Neuronal stem cell (in vitro differentiated cells): ENCODE results near the gene RNF113B.

Experiments
- DNase-seq: peaks from one replicate; pipeline ENCODE4 v3.0.0-alpha.2; 2013; ENCODE audit warnings: low spot score
- H2AFZ ChIP-seq: one replicate; pipeline ENCODE4 v1.6.1; 2013; ENCODE audit warnings: mild to moderate bottlenecking, low read length, inconsistent platforms
- H2AK5ac ChIP-seq: 2 replicates; pipeline ENCODE4 v1.6.1; 2013; ENCODE audit warnings: low read depth, mild to moderate bottlenecking, inconsistent platforms, low read length, moderate library complexity, mixed read lengths
- H2BK120ac ChIP-seq: 2 replicates; pipeline ENCODE4 v1.6.1; 2013; ENCODE audit warnings: low read depth, mild to moderate bottlenecking, inconsistent platforms, low read length, moderate library complexity, mixed read lengths
- H2BK12ac ChIP-seq: one replicate; pipeline ENCODE4 v1.6.1; 2013; ENCODE audit warnings: low read length, inconsistent platforms
- H2BK15ac ChIP-seq: 2 replicates; pipeline ENCODE4 v1.6.1; 2013; ENCODE audit warnings: mild to moderate bottlenecking, low read length, inconsistent platforms, mixed read lengths
- H2BK5ac ChIP-seq: one replicate; pipeline ENCODE4 v1.6.1; 2013; ENCODE audit warnings: inconsistent platforms, mild to moderate bottlenecking, low read length, moderate library complexity
- H3K14ac ChIP-seq: one replicate; pipeline ENCODE4 v1.6.1; 2013; ENCODE audit warnings: low read length, inconsistent platforms
- H3K18ac ChIP-seq: 2 replicates; pipeline ENCODE4 v1.6.1; 2013; ENCODE audit warnings: low read length, inconsistent platforms
- H3K23ac ChIP-seq: 2 replicates; pipeline ENCODE4 v1.6.1; 2013; ENCODE audit warnings: low read depth, mild to moderate bottlenecking, mixed read lengths, low read length, inconsistent platforms; ENCODE audit not compliant: poor library complexity
- H3K27ac ChIP-seq: replicated peaks from 3 replicates; pipeline ENCODE4 v1.5.1; 2013; ENCODE audit warnings: low read length, inconsistent platforms
- H3K27me3 ChIP-seq, 3 experiments: 2 replicates each; pipeline ENCODE4 v1.6.1; 2013; ENCODE audit warnings: low read length in 3 of 3, mild to moderate bottlenecking in 2 of 3, inconsistent platforms in 1 of 3, low read depth in 1 of 3, mixed read lengths in 1 of 3, moderate library complexity in 1 of 3; ENCODE audit not compliant: control insufficient read depth in 3 of 3, insufficient read depth in 3 of 3
- H3K36me3 ChIP-seq, 2 donors: replicated peaks in 1 of 2; 2 replicates each; pipeline ENCODE4 v1.6.1; 2013; ENCODE audit warnings: low read length in 2 of 2; ENCODE audit not compliant: control insufficient read depth in 2 of 2, insufficient read depth in 2 of 2
- H3K4ac ChIP-seq: 2 replicates; pipeline ENCODE4 v1.6.1; 2013; ENCODE audit warnings: inconsistent platforms, mild to moderate bottlenecking, low read length, moderate library complexity
- H3K4me1 ChIP-seq, 2 donors: 1 replicate in 1 of 2; 2 replicates in 1 of 2; pipeline ENCODE4 v1.6.1; 2013; ENCODE audit warnings: low read length in 2 of 2, low read depth in 1 of 2; ENCODE audit not compliant: control insufficient read depth in 2 of 2, insufficient read depth in 1 of 2
- H3K4me2 ChIP-seq: one replicate; pipeline ENCODE4 v1.6.1; 2013; ENCODE audit warnings: mild to moderate bottlenecking, low read length, inconsistent platforms; ENCODE audit not compliant: insufficient read depth, poor library complexity, severe bottlenecking
- H3K4me3 ChIP-seq, 2 donors: 2 replicates each; pipeline ENCODE4 v1.5.1; 2013; ENCODE audit warnings: low read length in 2 of 2, mild to moderate bottlenecking in 2 of 2, inconsistent platforms in 1 of 2, moderate library complexity in 1 of 2
- H3K79me1 ChIP-seq: one replicate; pipeline ENCODE4 v1.6.1; 2013; ENCODE audit warnings: low read depth, mild to moderate bottlenecking, inconsistent platforms, low read length, moderate library complexity
- H3K9ac ChIP-seq: one replicate; pipeline ENCODE4 v1.6.1; 2013; ENCODE audit warnings: mild to moderate bottlenecking, low read depth, low read length, inconsistent platforms; ENCODE audit not compliant: poor library complexity
- H3K9me3 ChIP-seq, 2 donors: replicated peaks in 1 of 2; 2 replicates each; pipeline versions ENCODE3 to v1.6.1; 2013; ENCODE audit warnings: low read length in 2 of 2, mild to moderate bottlenecking in 2 of 2, inconsistent platforms in 1 of 2, low read depth in 1 of 2, mixed read lengths in 1 of 2, moderate library complexity in 1 of 2; ENCODE audit not compliant: control insufficient read depth in 2 of 2, insufficient read depth in 1 of 2
- H4K8ac ChIP-seq: one replicate; pipeline ENCODE4 v1.6.1; 2013; ENCODE audit warnings: low read depth, mild to moderate bottlenecking, inconsistent platforms, low read length, moderate library complexity
- H4K91ac ChIP-seq: one replicate; pipeline ENCODE4 v1.6.1; 2013; ENCODE audit warnings: low read length, low read depth, mild to moderate bottlenecking, inconsistent platforms; ENCODE audit not compliant: poor library complexity
- WGBS, 2 donors: extraction: QIAGEN DNeasy Blood & Tissue Kit; methylation state at CpG; one replicate each; pipeline ENCODE4 v1.1.7; 2013; ENCODE audit warnings: missing lambda C conversion rate in 2 of 2, mixed read lengths in 1 of 2; ENCODE audit not compliant: insufficient read length in 2 of 2, insufficient replicate concordance in 1 of 2; ENCODE audit errors: extremely low coverage in 2 of 2; 5-methylcytosine and 5-hydroxymethylcytosine counted together

The RNF113B gene

DNA sequence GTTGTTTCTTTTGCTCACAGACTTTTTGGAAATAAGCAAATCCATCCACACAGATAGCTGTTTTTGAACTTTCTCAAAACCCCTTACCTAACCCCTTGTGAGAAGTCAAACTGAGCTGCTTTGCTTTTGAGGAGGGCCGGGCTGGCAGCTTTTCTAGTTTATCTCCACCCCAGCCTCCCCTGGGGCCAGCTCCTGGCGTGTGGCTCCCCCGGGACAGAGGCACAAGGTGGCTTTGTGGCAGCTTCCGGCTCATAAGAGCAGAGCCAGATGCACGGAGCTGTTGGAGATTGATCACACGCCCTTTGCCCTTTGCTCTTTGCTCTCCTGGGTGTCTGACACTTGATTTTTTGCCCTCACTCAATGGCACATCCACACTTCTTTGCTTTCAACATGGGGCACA, 24.9 kb upstream of the RNF113B start:
- Histone ChIP-seq H3K4me3 (no peak overlapping the region), H3K9me3 (peaks cover 8 to 33% of the 10 kb centered on the region in 2 donors), H3K4ac (no peak overlapping the region), H4K91ac (no peak overlapping the region), H3K4me2 (no peak overlapping the region), H3K4me1 (peaks cover 0 to 13% of the 10 kb centered on the region in 2 donors), H3K14ac (no peak overlapping the region), H2BK120ac (no peak overlapping the region), H3K36me3 (peaks cover 3 to 21% of the 10 kb centered on the region in 2 donors), H3K9ac (no peak overlapping the region), H3K18ac (peak overlapping the region; percentile 36), H3K79me1 (peaks cover 2% of the 10 kb centered on the region), H4K8ac (no peak overlapping the region), H2BK12ac (no peak overlapping the region), H3K23ac (no peak overlapping the region), H2BK15ac (no peak overlapping the region), H2AFZ (no peak overlapping the region), H3K27ac (peak overlapping the region; percentile 12), H2AK5ac (no peak overlapping the region), H2BK5ac (no peak overlapping the region), H3K27me3 (no peaks in the 10 kb centered on the region)
- DNase-seq, result no peak
- WGBS, 2 donors, result no CpG with 5 or more reads among the region's 6 CpGs

DNA sequence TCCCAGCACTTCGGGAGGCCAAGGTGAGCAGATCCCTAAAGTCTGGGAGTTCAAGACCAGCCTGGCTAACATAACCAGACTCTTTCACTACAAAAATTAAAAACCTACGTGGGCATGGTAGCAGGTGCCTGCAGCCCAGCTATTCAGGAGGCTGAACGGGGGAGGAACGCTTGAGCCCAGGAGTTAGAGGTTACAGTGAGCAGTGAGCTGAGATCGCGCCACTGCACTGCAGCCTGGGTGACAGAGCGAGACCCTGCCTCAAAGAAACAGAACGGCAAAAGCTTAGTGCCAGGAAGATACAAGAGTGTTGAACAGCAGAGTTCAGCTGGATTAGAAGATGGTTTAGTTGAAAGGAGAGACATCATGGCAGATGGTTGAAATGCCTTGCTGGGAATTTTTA, 24.1 kb upstream of the RNF113B start:
- Histone ChIP-seq H3K23ac (no peak overlapping the region), H2AK5ac (no peak overlapping the region), H2BK15ac (no peak overlapping the region), H4K8ac (no peak overlapping the region), H3K14ac (no peak overlapping the region), H3K9me3 (peaks cover 8 to 31% of the 10 kb centered on the region in 2 donors), H2BK120ac (no peak overlapping the region), H2BK5ac (no peak overlapping the region), H3K4me1 (peaks cover 0 to 13% of the 10 kb centered on the region in 2 donors), H3K36me3 (peaks cover 3 to 21% of the 10 kb centered on the region in 2 donors), H3K27ac (no peak overlapping the region), H4K91ac (no peak overlapping the region), H3K9ac (no peak overlapping the region), H3K18ac (no peak overlapping the region), H2BK12ac (no peak overlapping the region), H3K79me1 (peaks cover 2% of the 10 kb centered on the region), H3K4me3 (no peak overlapping the region), H3K4me2 (no peak overlapping the region), H2AFZ (no peak overlapping the region), H3K27me3 (no peaks in the 10 kb centered on the region), H3K4ac (no peak overlapping the region)
- DNase-seq, result no peak
- no CpG with 5 or more reads among the region's 8 CpGs for WGBS, 2 donors

DNA sequence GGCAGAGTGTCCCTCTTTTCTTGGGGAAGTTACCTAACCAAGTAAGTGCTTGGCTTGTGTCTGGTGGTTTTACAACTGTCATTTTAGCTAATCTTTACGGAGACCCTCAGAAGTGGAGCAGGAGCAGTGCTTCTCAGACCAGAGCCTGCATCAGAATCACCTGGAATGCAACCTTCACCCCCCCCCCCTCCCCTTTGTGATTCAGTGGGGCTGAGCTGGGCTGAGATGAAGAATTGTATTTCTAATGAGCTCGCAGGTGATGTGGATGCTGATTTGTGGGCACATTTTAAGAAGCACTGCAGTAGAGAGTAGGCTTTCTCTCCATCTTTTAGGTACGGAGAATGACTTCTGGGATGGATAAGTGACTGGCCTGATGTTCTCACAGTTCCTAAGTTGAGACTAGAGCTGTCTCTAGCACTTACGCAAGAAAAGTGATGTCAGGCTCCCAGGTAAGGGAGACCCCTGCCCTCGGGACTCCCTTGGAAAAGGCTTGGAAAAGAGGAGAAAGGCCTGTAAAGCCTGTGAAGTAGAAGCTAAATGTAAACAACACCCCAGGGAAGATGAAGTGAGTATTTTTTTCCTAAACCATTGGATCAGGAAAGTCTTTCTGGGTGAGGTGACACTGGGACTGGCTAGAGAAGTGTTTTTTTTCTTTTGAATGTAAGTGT, 23.3 kb upstream of the RNF113B start:
- no peak overlapping the region for H2BK120ac ChIP-seq
- no peak overlapping the region for H3K4me3 ChIP-seq
- no peak overlapping the region for H3K18ac ChIP-seq
- H4K91ac ChIP-seq, result no peak overlapping the region
- H3K14ac ChIP-seq, result no peak overlapping the region
- H2BK15ac ChIP-seq, result no peak overlapping the region
- no peak overlapping the region for H3K9ac ChIP-seq
- WGBS, 2 donors, result no CpG with 5 or more reads among the region's 5 CpGs
- peaks cover 2% of the 10 kb centered on the region for H3K79me1 ChIP-seq
- H3K27me3 ChIP-seq, result no peaks in the 10 kb centered on the region
- H2AK5ac ChIP-seq, result no peak overlapping the region
- no peak overlapping the region for H3K27ac ChIP-seq
- no peak overlapping the region for H2BK5ac ChIP-seq
- H3K4me1 ChIP-seq, result peaks cover 0 to 13% of the 10 kb centered on the region in 2 donors
- no peak overlapping the region for H4K8ac ChIP-seq
- no peak for DNase-seq
- peaks cover 6 to 28% of the 10 kb centered on the region in 2 donors for H3K9me3 ChIP-seq
- H2AFZ ChIP-seq, result no peak overlapping the region
- no peak overlapping the region for H3K23ac ChIP-seq
- H2BK12ac ChIP-seq, result no peak overlapping the region
- peaks cover 3 to 21% of the 10 kb centered on the region in 2 donors for H3K36me3 ChIP-seq
- no peak overlapping the region for H3K4ac ChIP-seq
- H3K4me2 ChIP-seq, result no peak overlapping the region

DNA sequence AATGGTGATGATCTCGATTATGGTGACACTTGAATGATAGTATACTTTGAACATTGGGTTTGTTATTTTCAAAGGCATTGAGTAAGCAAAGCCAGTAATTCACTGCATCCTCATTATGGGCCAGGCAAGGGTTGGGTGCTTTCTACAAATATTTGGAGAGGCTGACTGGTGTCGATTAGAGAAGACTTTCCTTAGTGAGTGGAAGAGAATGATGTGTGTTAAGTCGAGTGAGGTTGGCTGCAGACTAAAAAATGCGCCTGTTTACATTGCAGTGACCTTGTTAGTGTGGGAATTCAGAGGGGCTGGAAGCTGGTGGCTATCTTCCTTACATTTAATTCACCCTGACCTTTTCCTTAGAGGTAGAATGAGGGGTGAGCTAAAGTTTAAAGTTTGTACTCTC, 22.4 kb upstream of the RNF113B start:
- peaks cover 0 to 13% of the 10 kb centered on the region in 2 donors for H3K4me1 ChIP-seq
- no peak overlapping the region for H3K27ac ChIP-seq

More for the DNA sequence above, 22.4 kb upstream of the RNF113B start:
- H3K79me1 ChIP-seq, result peaks cover under 1% of the 10 kb centered on the region
- H3K4ac ChIP-seq, result no peak overlapping the region
- no peak overlapping the region for H4K8ac ChIP-seq
- H3K4me2 ChIP-seq, result no peak overlapping the region
- H3K14ac ChIP-seq, result no peak overlapping the region
- no peak overlapping the region for H2AK5ac ChIP-seq
- H4K91ac ChIP-seq, result no peak overlapping the region
- H2BK15ac ChIP-seq, result no peak overlapping the region
- H3K27me3 ChIP-seq, result no peaks in the 10 kb centered on the region
- no peak overlapping the region for H2AFZ ChIP-seq
- no peak for DNase-seq
- no CpG with 5 or more reads among the region's 4 CpGs for whole genome bisulfite sequencing, 2 donors
- no peak overlapping the region for H3K4me3 ChIP-seq
- H2BK12ac ChIP-seq, result no peak overlapping the region
- H3K18ac ChIP-seq, result no peak overlapping the region
- H3K23ac ChIP-seq, result no peak overlapping the region
- H3K9me3 ChIP-seq, result peaks cover 3 to 25% of the 10 kb centered on the region in 2 donors
- H3K9ac ChIP-seq, result no peak overlapping the region
- no peak overlapping the region for H2BK120ac ChIP-seq
- no peak overlapping the region for H2BK5ac ChIP-seq
- H3K36me3 ChIP-seq, result peaks cover 3 to 21% of the 10 kb centered on the region in 2 donors
